ENCODE results near the gene UROS. TPM values are rescaled to one million over a fixed set of nuclear protein-coding genes. Genes with fewer than 3 reads are reported as not detected.

UROS gene
- total RNA-seq, 6 experiments from 2014 or later, result 84.9 to 102 (median 91.4) TPM

GRCh38 chr10:125808047-125808446 is 15.0 kb downstream of the UROS start:
- Mint-ChIP-seq H3K27ac (no peak overlapping the region), H3K4me3 (no peak overlapping the region), H3K36me3 (ENCODE audit: low read depth) (peaks cover 28% of the 10 kb centered on the region), H3K9me3 (no peaks in the 10 kb centered on the region), H3K27me3 (ENCODE audit: insufficient read depth) (no peaks in the 10 kb centered on the region), H3K4me1 (ENCODE audit: low read depth) (no peaks in the 10 kb centered on the region; the same call in 1 of the 2 replicates)
- TF ChIP-seq CTCF (IDR thresholded peaks at IDR 0.05), result no peak
- no peak for DNase-seq

- no peaks in the 10 kb centered on the region for H3K9me3 Mint-ChIP-seq
- no peak overlapping the region for H3K4me3 Mint-ChIP-seq
- no peak for DNase-seq
- no peaks in the 10 kb centered on the region for H3K27me3 Mint-ChIP-seq (ENCODE audit: insufficient read depth)
- peaks cover 19% of the 10 kb centered on the region for H3K36me3 Mint-ChIP-seq (ENCODE audit: low read depth)
- H3K4me1 Mint-ChIP-seq (ENCODE audit: low read depth), result no peaks in the 10 kb centered on the region
- no peak overlapping the region for H3K27ac Mint-ChIP-seq
- no peak for TF ChIP-seq CTCF (IDR thresholded peaks at IDR 0.05)
These were observed 20.3 kb downstream of the UROS start for GRCh38 chr10:125802739-125803138.

GRCh38 chr10:125802131-125802530 is 20.9 kb downstream of the UROS start:
- no peak for DNase-seq
- no peaks in the 10 kb centered on the region for H3K9me3 Mint-ChIP-seq
- H3K4me3 Mint-ChIP-seq, result no peak overlapping the region
- no peak for TF ChIP-seq CTCF (IDR thresholded peaks at IDR 0.05)
- H3K27ac Mint-ChIP-seq, result no peak overlapping the region
- H3K27me3 Mint-ChIP-seq (ENCODE audit: insufficient read depth), result no peaks in the 10 kb centered on the region
- no peaks in the 10 kb centered on the region for H3K4me1 Mint-ChIP-seq (ENCODE audit: low read depth)
- H3K36me3 Mint-ChIP-seq (ENCODE audit: low read depth), result peaks cover 19% of the 10 kb centered on the region

GRCh38 chr10:125801574-125801973 is 21.5 kb downstream of the UROS start:
- DNase-seq, result no peak
- no peak overlapping the region for H3K27ac Mint-ChIP-seq
- H3K9me3 Mint-ChIP-seq, result no peaks in the 10 kb centered on the region
- H3K4me1 Mint-ChIP-seq (ENCODE audit: low read depth), result no peaks in the 10 kb centered on the region
- H3K27me3 Mint-ChIP-seq (ENCODE audit: insufficient read depth), result no peaks in the 10 kb centered on the region
- H3K36me3 Mint-ChIP-seq (ENCODE audit: low read depth), result peaks cover 17% of the 10 kb centered on the region
- TF ChIP-seq CTCF (IDR thresholded peaks at IDR 0.05), result no peak
- no peak overlapping the region for H3K4me3 Mint-ChIP-seq

GRCh38 chr10:125799451-125800182 is 23.4 kb downstream of the UROS start:
- no peaks in the 10 kb centered on the region for H3K4me1 Mint-ChIP-seq (ENCODE audit: low read depth)
- peaks cover 4% of the 10 kb centered on the region; the same call in 1 of the 2 replicates for H3K36me3 Mint-ChIP-seq (ENCODE audit: low read depth)
- TF ChIP-seq CTCF (IDR thresholded peaks at IDR 0.05), result no peak
- no peak for DNase-seq
- H3K27me3 Mint-ChIP-seq (ENCODE audit: insufficient read depth), result no peaks in the 10 kb centered on the region
- no peak overlapping the region for H3K4me3 Mint-ChIP-seq
- H3K9me3 Mint-ChIP-seq, result no peaks in the 10 kb centered on the region
- no peak overlapping the region for H3K27ac Mint-ChIP-seq
